ENCODE results near the gene ZNF687.

Gene ZNF687

DNA sequence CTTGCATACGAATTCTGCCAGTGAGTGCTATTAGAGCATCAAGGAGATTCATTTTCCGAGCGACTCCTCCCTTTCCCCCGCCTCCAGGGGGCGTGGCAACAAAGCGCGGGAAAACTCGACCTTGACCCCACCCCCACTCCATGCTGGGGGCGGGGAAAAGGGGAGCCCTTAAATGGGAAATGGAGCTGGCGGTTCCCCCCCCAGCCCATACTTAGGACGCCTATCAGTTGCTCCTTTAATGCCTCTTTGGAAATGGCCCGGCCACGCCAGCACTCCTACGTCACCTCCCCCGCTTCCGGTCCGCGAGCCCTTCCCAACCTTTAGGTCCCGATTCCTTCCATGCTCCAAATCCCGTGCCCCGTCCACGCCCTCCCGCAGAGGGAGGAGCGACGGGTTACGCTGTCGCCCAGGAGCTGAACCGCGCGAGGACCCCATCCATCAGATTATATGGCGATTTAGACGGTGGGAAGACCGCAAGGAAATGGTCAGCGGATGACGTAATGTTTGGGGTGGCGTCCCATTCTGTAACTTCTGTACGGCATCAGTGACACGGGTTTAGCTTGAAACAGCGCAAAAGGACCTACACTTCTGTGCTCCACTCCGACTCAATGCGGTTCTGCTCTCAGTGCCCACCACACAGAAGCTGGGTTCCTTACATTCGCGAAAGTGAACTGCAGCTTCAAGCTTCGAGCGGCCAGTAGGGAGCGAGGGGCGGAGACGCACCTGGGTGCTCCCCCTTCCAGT lies 702 bp upstream of the ZNF687 start:
- DNase-seq: peak; percentile 94

DNA sequence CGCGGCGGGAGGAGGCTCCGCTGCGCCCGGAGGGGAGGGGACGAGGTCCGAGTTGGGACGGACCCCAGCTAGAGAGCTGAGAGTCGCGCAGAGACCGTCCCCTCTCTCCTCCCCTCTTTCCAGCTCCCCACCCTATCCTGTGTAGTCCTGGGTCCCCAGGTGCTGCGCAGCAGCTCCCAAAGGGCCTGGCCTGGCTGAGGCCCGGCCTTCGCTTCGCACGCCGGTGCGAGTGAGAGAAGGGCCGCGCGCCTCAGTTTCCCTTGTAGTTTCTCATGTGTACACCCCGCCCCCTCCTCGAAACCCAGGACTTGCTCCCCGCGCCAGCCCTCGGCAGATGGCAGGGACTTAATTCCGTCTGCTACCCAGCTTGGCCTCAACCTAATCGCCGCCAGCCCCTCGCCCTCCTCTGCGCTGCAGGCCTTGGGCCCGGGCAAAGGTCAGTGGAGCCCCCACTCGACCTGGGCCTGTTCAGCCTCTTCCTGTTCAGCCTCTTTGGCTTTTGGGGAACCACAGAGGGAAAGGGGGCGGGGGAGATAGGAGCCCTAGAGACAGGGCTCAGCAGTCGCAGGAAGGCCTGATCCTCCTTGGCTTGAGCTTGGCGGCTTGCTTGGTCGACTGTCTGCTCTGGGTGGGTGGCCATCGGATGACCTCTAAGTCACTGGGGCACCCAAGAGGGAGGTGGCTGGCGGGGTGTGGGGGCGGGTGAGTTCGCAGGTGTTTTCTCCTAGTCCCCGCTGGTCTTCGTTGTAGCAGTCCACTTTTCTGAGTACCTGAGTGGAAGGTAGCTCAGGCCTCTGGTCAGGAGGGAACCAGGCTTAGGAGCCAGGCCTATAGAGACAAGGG lies 1.0 kb downstream of the ZNF687 start:
- peak; percentile 13 for DNase-seq

DNA sequence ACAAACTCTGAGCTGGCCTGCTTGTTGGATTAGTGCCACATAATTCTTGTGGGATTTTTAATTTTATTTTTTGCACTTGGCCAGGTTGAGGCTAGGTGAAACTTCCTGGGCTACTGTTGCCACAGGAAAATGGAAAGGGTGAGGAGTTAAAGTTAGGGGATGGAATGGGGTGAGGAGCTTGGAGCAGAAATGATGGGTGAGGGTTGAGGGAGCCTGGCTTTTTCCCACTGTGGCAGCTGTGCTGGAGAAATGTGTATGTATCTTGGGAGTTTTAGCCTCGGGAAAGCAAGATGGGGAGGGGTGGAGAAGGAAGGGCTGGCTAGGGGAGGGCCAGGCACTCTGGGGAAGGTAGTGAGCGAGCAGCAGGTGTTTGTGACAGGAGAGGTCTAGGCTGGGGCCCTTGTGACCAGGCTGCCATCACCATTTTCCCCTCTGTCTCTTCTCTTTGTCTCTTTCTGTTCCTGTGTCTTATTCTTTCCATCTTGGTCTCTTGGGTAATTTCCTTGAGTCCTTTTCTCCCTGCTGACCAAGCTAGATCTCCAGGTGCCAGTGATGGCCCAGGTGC lies 2.0 kb downstream of the ZNF687 start:
- no peak for DNase-seq

DNA sequence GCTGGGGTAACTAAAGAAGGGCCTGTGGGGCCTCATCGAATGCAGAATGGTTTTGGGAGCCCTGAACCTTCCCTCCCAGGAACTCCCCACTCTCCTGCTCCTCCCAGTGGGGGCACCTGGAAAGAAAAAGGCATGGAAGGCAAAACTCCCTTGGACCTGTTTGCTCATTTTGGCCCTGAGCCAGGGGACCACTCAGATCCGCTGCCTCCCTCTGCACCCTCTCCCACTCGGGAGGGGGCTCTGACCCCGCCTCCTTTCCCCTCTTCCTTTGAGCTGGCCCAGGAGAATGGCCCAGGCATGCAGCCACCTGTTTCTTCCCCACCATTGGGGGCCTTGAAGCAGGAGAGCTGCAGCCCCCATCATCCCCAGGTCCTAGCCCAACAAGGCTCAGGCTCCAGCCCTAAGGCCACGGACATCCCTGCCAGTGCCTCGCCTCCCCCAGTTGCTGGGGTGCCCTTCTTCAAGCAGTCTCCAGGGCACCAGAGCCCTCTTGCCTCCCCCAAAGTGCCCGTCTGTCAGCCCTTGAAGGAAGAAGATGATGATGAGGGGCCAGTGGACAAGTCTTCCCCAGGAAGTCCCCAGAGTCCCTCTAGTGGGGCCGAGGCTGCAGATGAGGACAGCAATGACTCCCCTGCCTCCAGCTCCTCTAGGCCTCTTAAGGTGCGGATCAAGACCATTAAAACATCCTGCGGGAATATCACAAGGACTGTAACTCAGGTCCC lies 4.7 kb downstream of the ZNF687 start:
- no peak for DNase-seq

DNA sequence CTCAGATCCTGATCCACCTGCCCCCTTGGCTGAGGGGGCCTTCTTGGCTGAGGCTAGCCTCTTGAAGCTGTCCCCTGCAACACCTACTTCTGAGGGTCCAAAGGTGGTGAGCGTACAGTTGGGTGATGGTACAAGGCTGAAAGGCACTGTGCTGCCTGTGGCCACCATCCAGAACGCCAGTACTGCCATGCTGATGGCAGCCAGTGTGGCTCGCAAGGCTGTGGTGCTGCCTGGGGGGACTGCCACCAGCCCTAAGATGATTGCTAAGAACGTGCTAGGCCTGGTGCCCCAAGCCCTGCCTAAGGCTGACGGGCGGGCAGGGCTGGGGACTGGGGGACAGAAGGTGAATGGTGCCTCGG lies 5.2 kb downstream of the ZNF687 start:
- DNase-seq: no peak

DNA sequence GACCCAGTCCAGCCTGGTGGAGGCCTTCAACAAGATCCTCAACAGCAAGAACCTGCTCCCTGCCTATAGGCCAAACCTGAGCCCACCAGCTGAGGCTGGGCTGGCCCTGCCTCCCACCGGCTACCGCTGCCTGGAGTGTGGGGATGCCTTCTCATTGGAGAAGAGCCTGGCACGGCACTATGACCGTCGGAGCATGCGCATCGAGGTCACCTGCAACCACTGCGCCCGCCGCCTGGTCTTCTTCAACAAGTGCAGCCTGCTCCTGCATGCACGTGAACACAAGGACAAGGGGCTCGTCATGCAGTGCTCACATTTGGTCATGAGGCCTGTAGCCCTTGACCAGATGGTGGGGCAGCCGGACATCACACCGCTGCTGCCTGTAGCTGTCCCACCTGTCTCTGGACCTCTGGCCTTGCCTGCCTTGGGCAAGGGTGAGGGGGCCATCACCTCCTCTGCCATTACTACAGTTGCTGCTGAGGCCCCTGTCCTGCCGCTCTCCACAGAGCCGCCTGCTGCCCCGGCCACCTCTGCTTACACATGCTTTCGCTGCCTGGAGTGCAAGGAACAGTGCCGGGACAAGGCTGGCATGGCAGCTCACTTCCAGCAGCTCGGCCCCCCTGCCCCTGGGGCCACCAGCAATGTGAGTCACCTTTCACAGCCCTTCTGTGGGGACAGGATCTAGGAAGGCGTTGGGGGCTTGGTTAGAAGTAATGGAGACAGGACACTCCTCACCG lies 5.8 kb downstream of the ZNF687 start:
- no peak for DNase-seq

DNA sequence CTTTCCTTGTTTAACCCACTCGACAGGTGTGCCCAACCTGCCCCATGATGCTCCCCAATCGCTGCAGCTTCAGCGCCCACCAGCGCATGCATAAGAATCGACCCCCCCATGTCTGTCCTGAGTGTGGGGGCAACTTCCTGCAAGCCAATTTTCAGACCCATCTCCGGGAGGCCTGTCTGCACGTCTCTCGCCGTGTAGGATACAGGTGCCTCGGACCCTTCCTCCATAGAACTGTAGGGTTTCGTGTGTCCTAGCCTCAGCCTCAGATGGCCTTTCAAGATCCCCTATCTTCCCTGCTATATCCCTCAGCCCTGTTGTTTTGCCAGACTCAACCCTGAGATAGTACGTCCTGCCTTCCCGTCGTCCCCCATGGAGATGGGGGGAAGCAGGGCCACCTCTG lies 6.4 kb downstream of the ZNF687 start:
- DNase-seq: no peak

DNA sequence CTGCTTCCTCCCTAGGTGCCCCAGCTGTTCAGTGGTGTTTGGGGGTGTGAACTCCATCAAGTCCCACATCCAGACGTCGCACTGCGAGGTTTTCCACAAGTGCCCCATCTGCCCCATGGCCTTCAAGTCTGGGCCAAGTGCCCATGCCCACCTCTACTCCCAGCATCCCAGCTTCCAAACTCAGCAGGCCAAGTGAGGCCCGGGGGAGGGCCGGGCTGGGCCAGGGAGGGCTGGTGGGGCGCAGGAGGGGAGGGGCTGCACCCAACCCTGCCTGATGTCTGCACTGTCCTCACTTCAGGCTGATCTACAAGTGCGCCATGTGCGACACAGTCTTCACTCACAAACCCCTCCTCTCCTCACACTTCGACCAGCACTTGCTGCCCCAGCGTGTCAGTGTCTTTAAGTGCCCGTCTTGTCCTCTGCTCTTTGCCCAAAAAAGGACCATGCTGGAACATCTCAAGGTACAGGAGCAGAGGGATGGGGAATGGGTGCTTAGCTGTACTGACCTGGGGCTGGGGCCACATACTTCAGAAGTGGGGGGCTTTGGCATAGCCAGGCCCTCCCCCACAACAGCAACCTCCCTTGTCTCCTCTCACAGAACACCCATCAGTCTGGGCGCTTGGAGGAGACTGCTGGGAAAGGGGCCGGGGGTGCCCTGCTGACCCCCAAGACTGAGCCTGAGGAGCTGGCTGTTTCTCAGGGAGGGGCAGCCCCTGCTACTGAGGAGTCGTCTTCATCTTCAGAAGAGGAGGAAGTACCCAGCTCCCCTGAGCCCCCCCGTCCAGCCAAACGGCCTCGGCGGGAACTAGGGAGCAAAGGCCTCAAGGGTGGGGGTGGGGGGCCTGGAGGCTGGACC lies 7.2 kb downstream of the ZNF687 start:
- no peak for DNase-seq

DNA sequence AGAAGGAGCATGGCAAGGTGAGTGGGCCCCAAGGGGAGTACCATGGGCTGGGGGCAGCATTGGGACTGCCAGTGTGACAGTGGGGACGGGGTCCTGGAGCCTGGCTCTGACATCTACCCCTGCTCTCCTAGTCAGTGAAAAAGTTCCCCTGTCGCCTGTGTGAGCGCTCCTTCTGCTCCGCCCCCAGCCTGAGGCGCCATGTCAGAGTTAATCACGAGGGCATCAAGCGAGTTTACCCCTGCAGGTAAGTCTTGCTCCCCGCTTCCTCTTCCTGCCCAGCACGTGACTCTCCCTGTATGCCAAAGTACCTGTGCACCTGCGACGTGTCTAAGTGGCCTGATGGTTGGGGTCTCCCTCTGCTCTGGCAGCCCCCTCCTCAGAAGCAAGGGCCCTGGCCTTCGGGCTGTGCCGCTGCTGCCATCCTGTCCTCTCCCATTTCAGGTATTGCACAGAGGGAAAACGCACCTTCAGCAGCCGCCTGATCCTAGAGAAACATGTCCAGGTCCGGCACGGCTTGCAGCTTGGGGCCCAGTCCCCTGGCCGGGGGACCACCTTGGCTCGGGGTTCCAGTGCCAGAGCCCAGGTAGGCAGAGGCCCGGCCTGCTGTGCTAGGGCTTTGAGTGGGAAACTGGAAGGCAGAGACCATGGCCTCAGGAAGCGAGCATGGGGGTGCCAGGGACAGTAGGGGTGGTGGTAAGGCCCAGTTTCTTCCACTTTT lies 8.1 kb downstream of the ZNF687 start:
- DNase-seq: no peak

DNA sequence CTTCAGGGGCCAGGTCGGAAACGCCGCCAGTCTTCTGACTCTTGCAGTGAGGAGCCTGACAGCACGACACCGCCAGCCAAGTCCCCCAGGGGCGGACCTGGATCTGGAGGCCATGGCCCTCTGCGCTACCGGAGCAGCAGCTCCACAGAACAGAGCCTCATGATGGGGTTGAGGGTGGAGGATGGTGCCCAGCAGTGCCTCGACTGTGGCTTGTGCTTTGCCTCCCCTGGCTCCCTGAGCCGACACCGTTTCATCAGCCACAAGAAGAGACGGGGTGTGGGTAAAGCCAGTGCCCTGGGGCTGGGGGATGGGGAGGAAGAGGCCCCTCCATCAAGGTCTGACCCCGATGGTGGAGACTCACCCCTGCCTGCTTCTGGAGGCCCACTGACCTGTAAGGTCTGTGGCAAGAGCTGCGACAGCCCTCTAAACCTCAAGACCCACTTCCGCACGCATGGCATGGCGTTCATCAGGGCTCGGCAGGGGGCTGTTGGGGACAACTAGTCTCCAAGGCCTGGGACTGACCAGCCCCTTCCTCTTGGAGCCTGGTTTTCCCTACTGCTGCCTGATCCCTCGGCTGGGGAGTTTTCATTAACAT lies 8.7 kb downstream of the ZNF687 start:
- DNase-seq: no peak

DNA sequence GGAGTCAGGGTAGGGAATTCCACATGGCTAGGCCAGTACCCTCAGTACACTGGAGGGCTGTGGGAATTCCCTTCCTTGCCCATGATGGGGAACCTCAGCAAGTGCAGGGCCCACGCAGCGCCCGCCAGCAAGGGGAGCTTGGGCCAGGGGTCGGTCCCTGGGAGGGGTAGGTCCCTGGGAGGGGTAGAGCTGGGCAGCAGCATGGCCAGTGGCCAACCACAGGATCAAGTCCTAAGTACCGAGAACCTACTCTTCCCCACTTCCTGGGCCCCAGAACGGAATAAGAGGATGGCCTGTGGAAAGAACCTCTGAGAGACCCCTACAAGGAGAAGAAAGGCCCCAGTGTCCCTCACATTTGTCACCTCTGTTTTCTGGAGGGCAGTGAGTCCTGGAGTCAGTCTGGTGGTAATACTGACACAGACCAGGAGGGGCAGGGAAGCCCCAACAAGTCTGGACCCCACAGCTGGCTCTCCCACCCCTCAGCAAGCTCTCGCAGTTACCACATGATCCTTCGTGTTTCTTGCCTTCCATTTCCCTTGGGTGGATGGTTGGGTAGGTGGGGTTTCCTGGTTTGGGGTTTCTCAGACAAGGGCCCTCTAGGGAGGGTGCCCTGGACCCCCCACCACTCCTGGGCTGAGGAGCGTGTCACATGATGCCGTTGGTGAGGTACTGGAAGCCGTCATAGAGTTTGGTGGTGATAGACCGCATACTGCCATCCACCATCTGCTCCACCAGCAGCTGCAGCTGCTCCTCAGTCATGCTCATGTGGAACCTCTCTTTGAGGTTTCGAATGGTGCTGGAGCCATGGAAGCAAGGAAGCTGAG lies 10.3 kb downstream of the ZNF687 start:
- no peak for DNase-seq

DNA sequence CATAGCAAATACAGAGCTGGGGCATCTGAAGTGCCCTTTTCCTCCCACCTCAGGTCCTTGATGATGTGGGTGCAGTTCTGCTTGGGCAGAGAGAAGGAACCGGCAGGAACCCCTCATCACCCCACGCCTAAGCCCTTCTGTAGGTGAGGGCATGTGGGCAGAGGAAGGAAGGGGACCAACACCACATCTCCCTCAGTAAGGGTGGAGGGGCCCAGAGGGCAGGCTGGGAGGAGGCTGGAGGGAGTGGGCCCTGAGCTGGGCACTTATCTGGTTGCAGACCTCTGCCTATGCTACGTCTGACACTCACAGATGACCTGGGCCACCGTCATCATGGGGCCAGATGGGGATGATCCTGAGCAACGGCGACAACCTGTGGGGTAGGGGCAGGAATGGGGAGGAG lies 11.0 kb downstream of the ZNF687 start:
- DNase-seq: no peak

DNA sequence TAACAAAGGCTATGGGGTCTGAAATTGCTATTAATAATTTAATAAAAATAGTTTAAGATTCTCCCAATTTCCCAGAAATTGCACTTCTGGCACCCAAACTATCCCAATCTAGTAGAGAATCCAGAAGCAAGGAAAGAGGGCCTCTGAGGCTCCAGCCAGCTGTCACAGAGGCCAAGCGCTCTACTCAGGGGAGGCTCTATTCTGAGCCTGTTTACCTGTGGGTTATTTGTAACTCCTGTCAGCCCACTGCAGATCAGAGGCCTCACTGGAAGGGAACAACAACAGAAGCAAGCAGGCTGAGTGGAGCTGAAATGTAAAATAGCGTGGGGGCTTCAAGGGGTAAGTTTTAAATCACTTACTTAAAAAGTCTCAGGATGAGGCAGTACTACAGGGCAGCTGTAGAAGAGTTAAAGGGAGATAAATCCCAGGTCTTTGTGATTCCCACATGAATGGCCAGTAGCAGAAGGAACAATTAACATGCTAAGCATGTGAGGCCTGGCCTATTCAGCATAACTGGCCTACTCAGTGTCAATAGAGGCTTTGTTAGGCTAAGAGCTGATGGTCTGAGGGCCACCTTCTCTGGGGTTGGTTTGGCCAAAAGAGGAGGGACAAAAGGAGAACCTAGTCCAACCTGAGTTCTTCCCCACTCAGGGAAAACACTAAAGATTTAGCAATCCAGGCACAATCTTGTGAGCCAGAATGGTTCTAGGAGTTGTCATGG lies 12.8 kb downstream of the ZNF687 start:
- DNase-seq: no peak

DNA sequence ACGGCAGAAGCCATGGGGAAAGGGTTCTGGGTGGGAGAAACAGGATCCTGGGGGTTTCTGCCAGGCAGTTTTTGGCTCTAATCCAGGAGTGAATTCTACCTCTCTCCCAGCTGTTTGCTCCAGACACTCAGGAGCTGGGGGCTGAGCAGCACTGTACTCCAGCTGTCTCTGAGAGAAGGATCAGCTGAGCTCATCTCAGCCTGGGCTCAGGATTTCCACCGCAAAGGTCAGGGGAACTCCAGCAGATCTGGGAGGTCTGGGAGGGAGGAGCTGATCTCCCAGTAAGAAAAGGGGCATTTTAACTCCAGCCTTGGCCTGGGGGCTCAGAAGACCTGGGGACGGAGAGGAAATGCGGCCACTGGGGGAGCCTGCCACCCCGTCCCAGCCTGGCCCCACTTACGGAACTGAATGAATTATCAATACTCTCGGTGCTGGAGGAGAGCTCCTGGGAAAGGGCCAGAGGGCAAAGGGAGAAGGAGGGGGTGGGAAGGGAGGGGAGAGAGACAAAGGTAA lies 27.8 kb downstream of the ZNF687 start:
- no peak for DNase-seq

DNA sequence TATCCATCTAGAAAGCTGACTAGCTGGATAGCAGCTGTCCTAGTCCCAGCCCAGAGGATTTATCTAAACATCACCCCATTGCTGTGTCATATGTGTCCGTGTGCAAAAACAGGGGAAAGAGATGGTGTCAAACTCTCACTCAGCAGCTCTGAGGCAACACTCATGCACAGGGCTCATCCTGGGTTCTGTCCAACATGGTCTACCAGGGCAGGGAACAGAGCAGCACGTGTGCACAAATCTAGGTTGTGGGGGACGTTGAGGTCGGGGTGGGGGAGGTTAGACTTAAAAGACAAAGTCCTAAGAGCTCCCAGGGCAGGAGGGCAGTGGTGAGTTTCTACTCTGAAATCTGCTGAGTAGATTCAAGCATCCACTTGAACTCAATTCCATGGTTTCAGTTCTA lies 28.9 kb downstream of the ZNF687 start:
- DNase-seq: no peak

DNA sequence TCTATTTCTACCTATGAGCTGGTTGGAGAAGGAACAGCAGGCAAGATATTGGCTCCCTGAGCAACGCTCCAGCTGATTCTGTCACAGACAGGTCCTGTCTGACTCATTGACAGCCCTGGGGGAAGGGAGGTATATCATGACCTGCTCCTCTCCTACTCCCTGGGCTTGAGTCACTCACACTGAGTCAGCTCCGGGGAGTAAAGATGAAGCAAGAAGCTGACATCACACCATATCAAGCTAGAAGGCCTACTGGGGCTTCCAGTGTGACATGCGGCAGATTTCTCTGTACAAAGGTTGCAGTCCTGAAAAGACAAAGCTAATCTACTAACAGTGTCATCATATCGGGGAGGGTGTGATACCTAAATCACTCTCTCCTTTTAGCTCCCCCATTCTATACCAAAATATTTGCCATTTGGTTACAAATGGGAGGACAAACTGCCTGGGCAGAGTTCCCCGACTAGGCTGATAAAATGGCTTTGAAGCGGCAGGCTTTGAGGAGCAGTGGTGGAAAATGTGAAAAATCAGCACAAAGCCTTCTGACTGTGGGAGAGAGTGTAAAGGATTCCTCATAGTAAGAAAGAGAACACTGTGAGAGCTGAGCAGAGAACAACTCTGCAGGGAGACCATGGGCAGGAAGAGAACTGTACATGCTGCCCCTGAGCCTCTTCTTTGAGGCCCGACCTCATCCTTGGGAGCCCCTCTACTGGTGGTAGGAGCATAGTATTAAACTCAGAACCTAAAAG lies 29.7 kb downstream of the ZNF687 start:
- DNase-seq: peak; percentile 37

DNA sequence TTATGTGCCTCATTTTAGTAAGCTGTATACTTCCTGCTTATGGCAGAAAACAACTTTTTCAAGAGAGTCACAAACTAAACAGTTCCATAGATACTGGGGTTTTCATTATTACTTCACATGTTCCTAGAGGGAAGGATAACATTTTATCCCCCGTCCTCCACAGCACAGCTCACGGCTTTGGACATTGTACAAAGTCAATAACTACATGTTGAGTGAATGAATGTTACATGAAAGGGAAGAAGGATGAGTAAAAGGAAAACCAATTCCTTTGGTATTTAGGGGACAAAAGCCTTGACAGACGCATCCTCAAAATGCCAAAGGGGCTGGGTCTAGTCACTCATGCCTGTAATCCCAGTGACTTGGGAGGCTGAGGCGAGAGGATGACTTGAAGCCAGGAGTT lies 30.3 kb downstream of the ZNF687 start:
- DNase-seq: no peak

DNA sequence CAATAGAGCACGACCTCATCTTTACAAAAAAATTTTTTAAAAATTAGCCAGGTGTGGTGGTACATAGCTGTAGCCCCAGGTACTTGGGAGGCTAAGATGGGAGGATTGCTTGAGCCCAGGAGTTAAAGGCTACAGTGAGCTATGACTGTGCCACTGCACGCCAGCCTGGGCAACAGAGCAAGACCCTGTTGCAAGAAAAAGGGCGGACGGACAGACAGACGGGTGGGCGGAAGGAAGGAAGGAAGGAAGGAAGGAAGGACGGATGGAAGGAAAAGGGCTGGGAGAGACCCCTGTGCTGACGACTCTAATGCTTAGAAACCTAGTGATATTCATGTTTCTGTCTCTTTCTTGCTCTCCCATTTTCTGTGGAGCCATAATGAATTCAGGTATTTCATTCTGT lies 30.7 kb downstream of the ZNF687 start:
- DNase-seq: no peak
